ENCODE results near the gene EPHA8.

DNA sequence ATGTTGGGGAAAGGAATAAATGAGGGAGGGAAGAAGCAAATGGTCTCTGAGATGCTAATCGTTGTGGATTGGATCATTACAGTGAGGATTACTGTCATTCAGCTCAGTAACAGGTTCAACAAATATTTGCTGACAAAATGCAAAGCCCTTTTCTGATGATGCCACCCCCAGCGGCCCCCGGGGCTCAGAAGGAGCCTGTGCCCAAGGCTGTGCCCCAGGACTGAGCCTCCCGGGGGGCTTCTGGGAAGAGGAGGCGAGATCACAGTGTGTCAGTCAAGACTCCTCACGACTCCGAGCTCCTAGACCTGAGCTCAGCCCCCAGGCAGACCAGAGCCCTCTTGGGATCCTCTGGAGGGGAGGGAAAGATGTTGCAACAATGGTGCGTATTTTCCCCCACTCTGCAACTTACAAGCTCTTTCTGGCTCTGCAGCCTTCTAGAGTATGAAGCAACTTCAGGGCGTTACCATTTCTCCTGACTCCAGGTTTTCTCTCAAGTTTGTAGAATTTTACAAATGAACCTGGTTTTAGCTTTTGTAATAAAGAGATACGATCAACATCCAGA, 20.8 kb downstream of the EPHA8 start:
- TF ChIP-seq EZH2 (IDR thresholded peaks at IDR 0.05; ENCODE audit: insufficient read depth, poor library complexity, severe bottlenecking): no peak
- TF ChIP-seq EZH2phosphoT487 (IDR thresholded peaks at IDR 0.05; ENCODE audit: insufficient read depth, low read depth): no peak

All from GM23248 (cell line).